Stomach (tissue), 4 donors: ENCODE data around the gene CDC7.

ENCODE experiments used
- EP300 ChIP-seq: sonication (generic); formaldehyde crosslinking; IDR thresholded peaks from one replicate; pipeline ENCODE4 v1.6.1; 2017; ENCODE audit warnings: antibody characterized with exemption
- POLR2A ChIP-seq, 4 donors: fragments of 450-650 bp; IDR thresholded peaks; one replicate each; pipeline ENCODE4 v1.6.1; 2016; ENCODE audit warnings: antibody characterized with exemption in 4 of 4, control low read depth in 2 of 4, mild to moderate bottlenecking in 1 of 4, moderate library complexity in 1 of 4
- TF ChIP-seq, protein P1 (sequence below), 7 experiments: fragments of 450-650 bp in 4 of 7; fragments of 200-600 bp in 3 of 7; sonication (generic) in 3 of 7; IDR thresholded peaks; one replicate each; pipeline ENCODE4 v1.5.1; 2016 to 2019; ENCODE audit warnings: antibody characterized with exemption in 7 of 7, control low read depth in 2 of 7, mild to moderate bottlenecking in 1 of 7

DNA sequence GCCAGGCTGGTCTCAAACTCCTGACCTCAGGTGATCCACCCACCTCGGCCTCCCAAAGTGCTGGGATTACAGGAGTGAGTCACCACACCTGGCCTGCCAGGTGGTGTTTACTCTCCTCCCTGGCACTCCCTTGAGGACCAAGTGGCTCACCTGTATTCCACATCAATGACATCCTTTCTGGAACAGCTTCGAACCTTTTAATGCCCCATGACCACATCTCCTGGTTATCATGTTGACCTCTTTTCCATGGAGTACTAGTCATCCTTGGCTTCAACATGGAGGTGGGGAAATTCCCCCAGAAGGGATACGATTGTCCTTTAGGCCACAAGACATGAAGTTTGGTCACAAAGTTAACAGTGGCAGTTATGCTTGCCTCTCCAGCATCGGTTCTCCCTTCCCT lies 66.9 kb downstream of the CDC7 start:
- TF ChIP-seq, protein P1, sequence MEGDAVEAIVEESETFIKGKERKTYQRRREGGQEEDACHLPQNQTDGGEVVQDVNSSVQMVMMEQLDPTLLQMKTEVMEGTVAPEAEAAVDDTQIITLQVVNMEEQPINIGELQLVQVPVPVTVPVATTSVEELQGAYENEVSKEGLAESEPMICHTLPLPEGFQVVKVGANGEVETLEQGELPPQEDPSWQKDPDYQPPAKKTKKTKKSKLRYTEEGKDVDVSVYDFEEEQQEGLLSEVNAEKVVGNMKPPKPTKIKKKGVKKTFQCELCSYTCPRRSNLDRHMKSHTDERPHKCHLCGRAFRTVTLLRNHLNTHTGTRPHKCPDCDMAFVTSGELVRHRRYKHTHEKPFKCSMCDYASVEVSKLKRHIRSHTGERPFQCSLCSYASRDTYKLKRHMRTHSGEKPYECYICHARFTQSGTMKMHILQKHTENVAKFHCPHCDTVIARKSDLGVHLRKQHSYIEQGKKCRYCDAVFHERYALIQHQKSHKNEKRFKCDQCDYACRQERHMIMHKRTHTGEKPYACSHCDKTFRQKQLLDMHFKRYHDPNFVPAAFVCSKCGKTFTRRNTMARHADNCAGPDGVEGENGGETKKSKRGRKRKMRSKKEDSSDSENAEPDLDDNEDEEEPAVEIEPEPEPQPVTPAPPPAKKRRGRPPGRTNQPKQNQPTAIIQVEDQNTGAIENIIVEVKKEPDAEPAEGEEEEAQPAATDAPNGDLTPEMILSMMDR (IDR thresholded peaks at IDR 0.05) = no peak
- TF ChIP-seq POLR2A (IDR thresholded peaks at IDR 0.05) (no peak), EP300 (no peak)
